DND-41 (cell line): ENCODE results near the gene PI4KA.

Source experiments
- ATAC-seq: fragments of 200-7000 bp; cut with Tn5 transposase; 3 replicates; pipeline ENCODE4 v1.9.1; 2021; ENCODE audit warnings: low read depth; ENCODE audit not compliant: insufficient read depth
- DNase-seq: peaks from one replicate; pipeline ENCODE4 v3.0.0-alpha.2; 2020
- H2AFZ ChIP-seq: 2 replicates; pipeline ENCODE4 v1.6.0; 2012; ENCODE audit warnings: low read depth, low read length
- H3K27ac ChIP-seq: 2 replicates; pipeline ENCODE4 v1.5.1; 2012; ENCODE audit warnings: low read length, inconsistent platforms
- H3K27me3 ChIP-seq: fragments of 200-600 bp; sonication (generic); 2 replicates; pipeline ENCODE4 v1.6.0; 2012; ENCODE audit warnings: low read length, mild to moderate bottlenecking, inconsistent platforms; ENCODE audit not compliant: insufficient read depth, poor library complexity
- H3K36me3 ChIP-seq: 2 replicates; pipeline ENCODE4 v1.5.1; 2012; ENCODE audit warnings: low read length, inconsistent platforms; ENCODE audit not compliant: insufficient read depth
- H3K4me1 ChIP-seq: 2 replicates; pipeline ENCODE4 v1.5.1; 2012; ENCODE audit warnings: mild to moderate bottlenecking, low read length; ENCODE audit not compliant: insufficient read depth
- H3K4me2 ChIP-seq: 2 replicates; pipeline ENCODE4 v1.6.0; 2012; ENCODE audit warnings: mild to moderate bottlenecking, moderate library complexity, low read length, inconsistent platforms; ENCODE audit not compliant: insufficient read depth
- H3K4me3 ChIP-seq, 2 experiments: fragments of 200-600 bp in 1 of 2; shearing (Covaris generic) in 1 of 2; 2 replicates each; pipeline ENCODE4 v1.5.1; 2012 to 2016; ENCODE audit warnings: inconsistent platforms in 2 of 2, low read length in 2 of 2, mild to moderate bottlenecking in 2 of 2, low read depth in 1 of 2, moderate library complexity in 1 of 2
- H3K79me2 ChIP-seq: 2 replicates; pipeline ENCODE4 v1.6.0; 2012; ENCODE audit warnings: low read length, inconsistent platforms; ENCODE audit not compliant: insufficient read depth
- H3K9ac ChIP-seq: 2 replicates; pipeline ENCODE4 v1.6.0; 2012; ENCODE audit warnings: low read depth, mild to moderate bottlenecking, inconsistent platforms, low read length, moderate library complexity
- H3K9me3 ChIP-seq: 2 replicates; pipeline ENCODE4 v1.5.1; 2012; ENCODE audit warnings: low read length, moderate library complexity, mild to moderate bottlenecking, inconsistent platforms; ENCODE audit not compliant: insufficient read depth, severe bottlenecking
- H4K20me1 ChIP-seq: 2 replicates; pipeline ENCODE4 v1.6.0; 2012; ENCODE audit warnings: low read length; ENCODE audit not compliant: insufficient read depth
- CTCF ChIP-seq: IDR thresholded peaks from 2 replicates; pipeline ENCODE4 v1.5.1; 2012; ENCODE audit warnings: borderline replicate concordance, low read length, moderate library complexity, mild to moderate bottlenecking; ENCODE audit not compliant: poor library complexity, severe bottlenecking; ENCODE audit errors: extremely low read depth
- EZH2 ChIP-seq: IDR thresholded peaks from 3 replicates; pipeline ENCODE4 v1.6.1; 2012; ENCODE audit warnings: borderline replicate concordance, low read depth, mild to moderate bottlenecking, moderate library complexity, low read length, inconsistent platforms; ENCODE audit not compliant: severe bottlenecking

Gene PI4KA

GRCh38 chr22:20811171-20811570 is 47.4 kb downstream of the PI4KA start:
- TF ChIP-seq EZH2 (no peak), CTCF (no peak)
- Histone ChIP-seq H2AFZ (no peak overlapping the region), H3K9ac (no peak overlapping the region), H3K27ac (no peak overlapping the region), H3K36me3 (peaks cover 86% of the 10 kb centered on the region), H4K20me1 (no peaks in the 10 kb centered on the region), H3K4me2 (no peak overlapping the region), H3K4me3 (no peak overlapping the region), H3K4me1 (no peaks in the 10 kb centered on the region), H3K27me3 (no peaks in the 10 kb centered on the region), H3K9me3 (no peaks in the 10 kb centered on the region), H3K79me2 (no peaks in the 10 kb centered on the region)
- ATAC-seq (no peak), DNase-seq (no peak)

GRCh38 chr22:20810645-20811044 is 48.0 kb downstream of the PI4KA start:
- no peak overlapping the region for H3K27ac ChIP-seq
- no peak for DNase-seq
- no peak overlapping the region for H3K4me2 ChIP-seq
- H3K9me3 ChIP-seq = no peaks in the 10 kb centered on the region
- H4K20me1 ChIP-seq = no peaks in the 10 kb centered on the region
- no peaks in the 10 kb centered on the region for H3K27me3 ChIP-seq
- peaks cover 87% of the 10 kb centered on the region for H3K36me3 ChIP-seq
- ATAC-seq = no peak
- H3K9ac ChIP-seq = no peak overlapping the region
- TF ChIP-seq CTCF (no peak), EZH2 (no peak)
- H3K4me3 ChIP-seq = no peak overlapping the region
- no peaks in the 10 kb centered on the region for H3K79me2 ChIP-seq
- no peak overlapping the region for H2AFZ ChIP-seq
- H3K4me1 ChIP-seq = no peaks in the 10 kb centered on the region

- H3K36me3 ChIP-seq = peaks cover 88% of the 10 kb centered on the region
- H3K9ac ChIP-seq = no peak overlapping the region
- ATAC-seq = no peak
Observed at GRCh38 chr22:20809538-20810185, 48.9 kb downstream of the PI4KA start.

More at GRCh38 chr22:20809538-20810185, 48.9 kb downstream of the PI4KA start:
- H3K27me3 ChIP-seq = no peaks in the 10 kb centered on the region
- no peak overlapping the region for H2AFZ ChIP-seq
- no peaks in the 10 kb centered on the region; the same call in 1 of the 2 replicates for H4K20me1 ChIP-seq
- no peaks in the 10 kb centered on the region for H3K9me3 ChIP-seq
- H3K4me2 ChIP-seq = no peak overlapping the region
- TF ChIP-seq EZH2 (no peak), CTCF (no peak)
- no peak overlapping the region for H3K27ac ChIP-seq
- no peaks in the 10 kb centered on the region for H3K79me2 ChIP-seq
- H3K4me1 ChIP-seq = no peaks in the 10 kb centered on the region
- no peak for DNase-seq
- no peak overlapping the region for H3K4me3 ChIP-seq
